Brain microvascular endothelial cell (primary cell): Measurements from ENCODE around the gene MRPS18A.

ENCODE experiments used
- DNase-seq: peaks from one replicate; pipeline ENCODE4 v3.0.0-alpha.2; 2020
- H3K27ac ChIP-seq: fragments of 250-450 bp; sonication (Bioruptor Pico); 2 replicates; pipeline ENCODE4 v1.5.1; 2020; ENCODE audit warnings: mild to moderate bottlenecking, moderate library complexity
- H3K27me3 ChIP-seq: fragments of 250-450 bp; sonication (Bioruptor Pico); replicated peaks from 2 replicates; pipeline ENCODE4 v1.5.1; 2020; ENCODE audit warnings: mild to moderate bottlenecking
- H3K36me3 ChIP-seq: fragments of 250-450 bp; sonication (Bioruptor Pico); replicated peaks from 2 replicates; pipeline ENCODE4 v1.5.1; 2020; ENCODE audit warnings: mild to moderate bottlenecking
- H3K4me3 ChIP-seq: 2 replicates; pipeline ENCODE4 v1.5.1; 2011; ENCODE audit warnings: low read depth, mild to moderate bottlenecking, control low read depth, low read length, moderate library complexity
- CTCF ChIP-seq: IDR thresholded peaks from 2 replicates; pipeline ENCODE4 v1.5.1; 2011; ENCODE audit warnings: low read depth, mild to moderate bottlenecking, moderate library complexity, low read length, control low read depth, inconsistent platforms; ENCODE audit errors: missing control alignments
- in situ Hi-C: cut with HindIII; loops from 2 replicates; pipeline ENCODE4 v1.10.0; 2017; ENCODE audit warnings: low sequenced_read_pairs, low pct_ligation_motif_present

MRPS18A gene

GRCh38 chr6:43715056-43715788 lies 27.6 kb upstream of the MRPS18A start:
- no peak overlapping the region for H3K4me3 ChIP-seq
- TF ChIP-seq CTCF = no peak
- H3K36me3 ChIP-seq = no peaks in the 10 kb centered on the region
- no peak for DNase-seq
- in situ Hi-C loops = no loop called here
- no peaks in the 10 kb centered on the region for H3K27me3 ChIP-seq
- H3K27ac ChIP-seq = no peak overlapping the region

- in situ Hi-C loops = no loop called here
- no peak for TF ChIP-seq CTCF
- no peaks in the 10 kb centered on the region for H3K36me3 ChIP-seq
- no peaks in the 10 kb centered on the region for H3K27me3 ChIP-seq
- no peak overlapping the region for H3K27ac ChIP-seq
- DNase-seq = no peak
- no peak overlapping the region for H3K4me3 ChIP-seq
These were observed 26.9 kb upstream of the MRPS18A start for GRCh38 chr6:43714311-43715055.

GRCh38 chr6:43713643-43714310 lies 26.2 kb upstream of the MRPS18A start:
- Histone ChIP-seq H3K36me3 (no peaks in the 10 kb centered on the region), H3K4me3 (no peak overlapping the region), H3K27me3 (no peaks in the 10 kb centered on the region), H3K27ac (no peak overlapping the region)
- TF ChIP-seq CTCF = no peak
- no peak for DNase-seq
- in situ Hi-C loops = no loop called here

GRCh38 chr6:43712579-43712978 lies 25.0 kb upstream of the MRPS18A start:
- TF ChIP-seq CTCF = no peak
- no peaks in the 10 kb centered on the region for H3K36me3 ChIP-seq
- in situ Hi-C loops = no loop called here
- H3K27me3 ChIP-seq = no peaks in the 10 kb centered on the region
- H3K27ac ChIP-seq = no peak overlapping the region
- no peak for DNase-seq
- H3K4me3 ChIP-seq = no peak overlapping the region

- no peak for TF ChIP-seq CTCF
- no peaks in the 10 kb centered on the region for H3K27me3 ChIP-seq
These were observed 23.0 kb upstream of the MRPS18A start for GRCh38 chr6:43710576-43710975.

More at GRCh38 chr6:43710576-43710975, 23.0 kb upstream of the MRPS18A start:
- Histone ChIP-seq H3K4me3 (no peak overlapping the region), H3K36me3 (no peaks in the 10 kb centered on the region), H3K27ac (no peak overlapping the region)
- in situ Hi-C loops = no loop called here
- DNase-seq = no peak
